SH-SY5Y (cell line): ENCODE results near the gene TEX52.

Experiments used
- GATA2 ChIP-seq: IDR thresholded peaks from 2 replicates; pipeline ENCODE4 v1.6.1; 2011; ENCODE audit warnings: mild to moderate bottlenecking, low read depth, low read length
- GATA3 ChIP-seq: IDR thresholded peaks from 2 replicates; pipeline ENCODE4 v1.6.1; 2011; ENCODE audit warnings: low read depth, mild to moderate bottlenecking, low read length, moderate library complexity

Gene TEX52

DNA sequence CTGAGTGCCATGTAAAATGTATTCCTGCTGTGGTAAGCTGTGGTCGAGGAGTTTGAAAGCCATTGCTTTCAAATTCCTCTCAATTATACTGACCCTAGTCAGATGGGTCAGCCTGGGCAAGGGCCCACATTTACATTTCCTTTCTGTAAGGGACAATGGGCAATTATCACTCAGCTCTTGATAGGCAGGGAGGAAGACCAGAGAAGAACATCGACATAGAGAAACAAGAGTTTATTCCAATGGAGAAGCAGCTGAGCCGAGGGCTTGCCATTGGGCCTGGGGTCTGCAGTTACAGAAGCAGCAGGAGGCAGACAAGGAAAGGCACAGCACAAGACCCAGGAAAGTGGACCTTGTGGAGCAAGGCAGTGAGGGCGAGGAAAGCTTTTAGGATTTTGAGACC, 31.7 kb downstream of the TEX52 start:
- TF ChIP-seq GATA3 (no peak), GATA2 (no peak)

DNA sequence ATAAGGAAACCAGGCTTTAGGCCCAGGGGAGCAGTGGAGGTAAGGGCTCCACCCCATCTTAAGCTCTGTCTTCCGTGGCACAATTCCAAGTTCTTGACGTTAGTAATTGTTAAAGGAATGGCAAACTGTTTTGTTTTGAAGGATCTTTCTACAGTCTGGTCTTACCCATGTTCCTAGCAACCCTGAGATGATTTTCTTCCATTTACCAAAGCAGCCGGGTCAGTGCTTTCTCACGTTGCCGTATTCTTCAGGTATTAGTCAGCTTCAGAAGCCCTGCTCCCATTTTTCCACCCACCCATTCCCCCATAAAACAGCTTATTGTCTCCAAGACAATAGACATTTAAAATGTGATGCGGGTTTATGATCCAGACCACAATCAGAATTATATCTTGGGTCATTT, 32.3 kb downstream of the TEX52 start:
- no peak for TF ChIP-seq GATA3
- TF ChIP-seq GATA2, result no peak

DNA sequence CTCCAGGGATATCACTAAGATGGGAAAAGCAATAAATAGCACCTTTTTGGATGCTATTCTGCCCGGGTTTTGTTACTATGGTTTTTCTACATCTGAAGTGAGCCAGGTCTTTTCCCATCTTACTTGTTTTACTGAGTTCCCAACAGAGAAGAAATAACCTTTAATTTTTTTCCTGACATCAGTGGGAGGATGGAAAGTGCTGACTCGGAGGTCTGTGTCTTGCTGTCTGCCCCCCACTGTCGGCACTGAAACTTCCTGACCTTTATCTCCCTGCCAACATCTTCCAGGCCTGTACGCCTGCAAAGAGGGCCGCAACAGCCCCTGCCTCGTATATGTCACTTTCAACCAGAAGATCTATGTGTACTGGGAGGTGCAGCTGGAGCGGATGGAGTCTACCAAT, 33.4 kb downstream of the TEX52 start:
- TF ChIP-seq GATA2 (no peak), GATA3 (no peak)

DNA sequence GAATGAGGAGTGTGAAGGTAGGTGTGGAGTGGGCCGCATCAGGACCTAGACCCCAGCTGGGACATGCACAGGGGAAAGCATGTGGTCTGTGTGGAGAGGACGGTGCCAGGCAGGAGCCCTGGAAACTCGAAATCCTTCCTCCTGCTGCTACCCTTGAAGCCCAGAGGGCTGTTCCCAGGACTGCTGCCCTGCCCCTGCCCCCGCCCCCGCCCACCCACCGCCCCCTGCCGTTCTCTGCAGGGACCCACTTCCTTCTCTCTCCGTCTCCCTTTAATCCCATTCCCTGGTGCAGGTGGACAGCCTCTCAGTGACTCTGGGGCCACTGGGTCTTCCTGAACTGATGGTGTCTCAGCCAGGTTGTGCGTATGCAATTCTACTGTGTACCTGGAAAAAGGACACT, 36.4 kb downstream of the TEX52 start:
- TF ChIP-seq GATA3 (no peak), GATA2 (no peak)

DNA sequence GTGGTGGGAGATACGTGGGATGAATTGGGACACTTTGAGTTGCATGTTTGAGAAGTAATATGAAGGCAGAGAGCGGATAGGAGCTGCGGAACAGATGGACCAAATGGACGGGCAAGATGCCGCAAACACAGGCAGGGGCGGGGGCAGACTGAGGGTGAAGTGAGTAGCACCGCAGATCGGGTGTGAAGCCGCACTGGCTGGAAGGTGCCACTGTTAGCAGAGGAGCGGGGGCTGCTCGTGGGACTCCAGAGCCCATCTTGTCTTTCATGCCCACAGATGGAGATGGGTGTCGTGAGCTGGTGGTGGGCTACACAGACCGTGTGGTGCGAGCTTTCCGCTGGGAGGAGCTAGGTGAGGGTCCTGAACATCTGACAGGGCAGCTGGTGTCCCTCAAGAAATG, 37.0 kb downstream of the TEX52 start:
- TF ChIP-seq GATA3, result no peak
- no peak for TF ChIP-seq GATA2

DNA sequence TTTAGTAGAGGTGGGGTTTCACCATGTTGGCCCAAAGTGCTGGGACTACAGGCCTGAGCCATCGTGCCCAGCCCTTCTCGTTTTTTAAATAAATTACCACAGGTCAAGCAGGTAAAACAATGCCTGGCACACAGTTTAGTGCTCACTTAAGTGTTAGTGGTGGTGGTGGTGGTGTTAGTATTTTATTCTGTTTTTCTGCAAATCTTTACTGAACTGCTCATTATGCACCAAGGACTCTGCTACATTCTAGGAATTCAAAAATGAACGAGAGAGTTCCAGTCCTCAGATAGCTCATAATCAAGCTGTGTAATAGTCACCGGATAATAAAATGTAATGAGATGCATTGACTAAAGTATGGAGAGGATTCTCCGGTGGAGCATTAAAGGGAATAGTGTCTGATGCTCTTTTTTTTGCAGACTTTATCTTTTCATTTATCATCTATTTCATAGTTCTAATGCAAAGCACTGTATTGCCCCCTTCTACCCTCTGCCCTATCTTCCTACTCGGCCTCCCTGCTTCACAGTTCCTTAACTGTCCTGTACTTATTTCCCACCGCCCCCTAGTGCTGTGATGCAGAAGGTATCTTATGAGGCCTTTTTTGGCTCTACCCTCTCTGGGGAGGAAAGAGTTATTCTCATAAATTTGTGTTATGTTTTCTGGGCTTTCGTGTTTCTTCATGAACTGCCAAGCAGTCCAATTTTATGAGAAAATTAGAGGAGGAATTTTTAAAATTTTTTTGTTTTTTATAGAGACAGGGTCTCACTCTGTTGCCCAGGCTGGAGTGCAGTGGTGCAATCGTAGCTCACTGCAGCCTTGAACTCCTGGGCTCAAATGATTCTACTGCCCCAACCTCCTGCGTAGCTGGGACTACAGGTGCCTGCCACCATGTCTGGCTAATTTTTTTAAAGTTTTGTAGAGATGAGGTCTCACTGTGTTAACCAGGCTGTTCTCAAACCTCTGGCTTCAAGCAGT, 43.3 kb downstream of the TEX52 start:
- TF ChIP-seq GATA3 (no peak), GATA2 (no peak)

DNA sequence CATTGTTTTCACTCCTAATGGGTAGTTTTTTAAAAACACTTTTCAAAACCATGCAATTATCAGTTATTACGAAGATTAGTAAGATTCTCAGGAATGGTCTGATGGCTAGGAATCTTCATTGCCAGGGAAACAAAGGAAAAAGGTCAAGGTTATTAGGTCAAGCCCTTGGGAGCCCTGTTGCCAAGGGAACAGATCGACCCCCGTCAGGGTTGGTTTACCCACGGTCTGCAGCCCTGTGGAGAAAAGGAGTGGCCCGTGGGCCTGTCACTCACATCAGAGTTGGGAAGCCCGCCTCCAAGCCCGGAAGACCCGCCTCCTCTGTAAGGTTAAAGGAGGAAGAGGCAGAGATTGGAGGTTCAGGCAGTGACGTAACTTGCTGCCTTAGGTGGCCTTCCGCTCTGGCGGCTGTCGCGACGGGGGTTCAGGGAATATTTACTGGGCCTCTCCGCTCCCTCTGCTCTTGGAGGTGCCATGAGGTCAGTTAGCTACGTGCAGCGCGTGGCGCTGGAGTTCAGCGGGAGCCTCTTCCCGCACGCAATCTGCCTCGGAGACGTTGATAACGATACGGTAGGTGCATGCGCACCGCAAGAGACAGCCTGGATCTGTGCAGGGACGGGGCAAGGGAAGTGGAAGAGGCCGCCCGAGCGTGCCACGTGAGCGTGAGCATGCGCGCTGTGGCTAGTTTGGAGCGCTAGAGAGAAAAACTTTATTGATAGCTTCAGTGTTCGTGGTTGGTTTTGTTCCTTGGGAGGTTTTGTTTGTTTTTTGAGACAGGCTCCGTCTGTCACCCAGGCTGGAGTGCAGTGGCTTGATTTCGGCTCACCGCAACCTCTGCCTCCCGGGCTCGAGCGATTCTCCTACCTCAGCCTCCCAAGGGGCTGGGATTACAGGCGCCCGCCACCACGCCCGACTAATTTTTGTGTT, 44.3 kb downstream of the TEX52 start, which contains the start of gene ITFG2:
Gene ITFG2 (plus strand): TSS at position 379 of the 924 bp plus-strand sequence. CDS start 93 bp downstream, at position 472.
- no peak; the same call in 1 of the 2 replicates for TF ChIP-seq GATA2
- TF ChIP-seq GATA3, result no peak

DNA sequence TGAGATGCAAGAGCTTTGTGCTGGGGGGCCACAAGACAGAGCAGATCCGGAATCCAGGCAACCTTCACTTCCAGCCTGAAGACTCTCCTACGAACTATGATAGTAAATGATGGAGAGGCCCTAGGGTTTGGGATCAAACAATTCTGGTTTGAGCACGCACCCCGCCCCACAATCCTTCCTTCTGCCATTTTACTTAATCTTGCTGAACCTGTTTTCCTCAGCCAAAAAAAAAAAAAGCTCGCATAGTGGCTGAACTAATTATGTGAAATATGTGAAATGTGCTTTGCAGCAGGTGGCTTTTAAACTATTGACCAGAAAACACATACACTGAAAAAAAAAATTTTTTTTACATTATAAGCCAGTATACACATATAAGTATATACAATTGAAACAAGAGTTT, 45.0 kb downstream of the TEX52 start:
- no peak for TF ChIP-seq GATA3
- TF ChIP-seq GATA2, result no peak

DNA sequence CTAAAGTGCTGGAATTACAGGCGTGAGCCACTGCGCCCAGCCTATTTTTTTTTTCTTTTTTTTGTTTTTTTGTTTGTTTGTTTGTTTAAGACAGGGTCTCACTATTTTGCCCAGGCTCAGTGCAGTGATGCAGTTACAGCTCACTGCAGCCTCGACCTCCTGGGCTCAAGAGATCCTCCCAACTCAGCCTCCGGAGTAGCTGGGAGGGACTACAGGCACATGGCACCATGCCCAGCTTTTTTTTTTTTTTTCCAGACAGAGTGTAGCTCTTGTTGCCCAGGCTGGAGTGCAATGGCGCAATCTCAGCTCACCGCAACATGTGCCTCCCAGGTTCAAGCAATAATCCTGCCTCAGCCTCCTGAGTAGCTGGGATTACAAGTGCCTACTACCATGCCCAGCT, 50.1 kb downstream of the TEX52 start:
- TF ChIP-seq GATA2 (no peak), GATA3 (no peak)

DNA sequence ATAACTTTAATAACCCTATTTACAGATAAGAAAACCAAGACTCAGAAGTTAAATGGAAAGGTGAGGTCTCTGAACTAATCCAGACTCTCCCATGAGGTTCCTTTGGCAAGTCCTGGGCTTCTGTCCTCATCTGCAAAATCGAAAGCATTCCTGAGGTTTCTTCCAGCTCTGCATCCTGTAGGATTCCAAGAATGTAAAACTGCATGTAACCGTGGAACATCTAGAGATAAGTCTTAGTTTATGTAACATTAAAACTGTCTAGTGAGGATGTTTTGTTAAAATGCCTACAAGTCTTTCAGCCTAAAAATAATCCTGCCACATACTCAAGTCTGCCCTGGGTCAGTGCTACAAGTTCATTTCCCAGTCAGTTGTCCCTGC, 51.7 kb downstream of the TEX52 start:
- TF ChIP-seq GATA3 (no peak), GATA2 (no peak)

DNA sequence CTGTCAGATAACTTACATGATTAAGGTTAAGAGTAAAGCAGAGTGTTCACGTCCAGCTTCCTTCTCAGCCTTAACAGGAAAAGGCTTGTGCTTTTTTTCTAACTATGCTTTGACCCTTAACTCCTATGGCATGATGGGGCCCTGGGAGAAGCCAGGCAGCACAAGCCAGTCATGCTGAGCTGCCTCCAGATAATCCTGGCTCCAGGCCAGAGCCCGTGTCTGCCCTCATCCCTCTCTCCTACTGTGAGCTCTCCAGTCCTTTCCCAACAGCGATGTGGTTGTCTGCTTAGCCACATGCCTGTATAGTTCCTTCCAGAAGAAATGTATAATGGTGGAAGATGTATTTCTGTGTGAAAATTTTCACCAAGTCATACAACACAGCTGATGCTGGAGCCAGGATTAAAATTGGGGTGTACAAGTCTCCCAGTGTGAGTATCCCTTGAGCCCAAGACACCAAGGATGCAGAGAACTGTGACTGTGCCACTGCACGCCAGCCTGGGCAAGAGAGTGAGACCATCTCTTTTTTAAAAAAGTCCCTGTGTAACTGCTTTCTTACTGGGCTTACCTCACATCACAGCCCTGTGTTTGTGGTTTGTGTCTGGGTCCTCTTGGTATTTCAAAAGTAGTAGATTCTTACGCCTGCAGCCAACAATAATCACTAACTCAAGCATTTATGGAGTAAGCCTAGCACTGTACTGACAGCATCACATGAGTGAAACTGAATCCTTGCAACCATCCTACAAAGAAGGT, 52.3 kb downstream of the TEX52 start:
- TF ChIP-seq GATA2, result no peak
- TF ChIP-seq GATA3, result no peak

DNA sequence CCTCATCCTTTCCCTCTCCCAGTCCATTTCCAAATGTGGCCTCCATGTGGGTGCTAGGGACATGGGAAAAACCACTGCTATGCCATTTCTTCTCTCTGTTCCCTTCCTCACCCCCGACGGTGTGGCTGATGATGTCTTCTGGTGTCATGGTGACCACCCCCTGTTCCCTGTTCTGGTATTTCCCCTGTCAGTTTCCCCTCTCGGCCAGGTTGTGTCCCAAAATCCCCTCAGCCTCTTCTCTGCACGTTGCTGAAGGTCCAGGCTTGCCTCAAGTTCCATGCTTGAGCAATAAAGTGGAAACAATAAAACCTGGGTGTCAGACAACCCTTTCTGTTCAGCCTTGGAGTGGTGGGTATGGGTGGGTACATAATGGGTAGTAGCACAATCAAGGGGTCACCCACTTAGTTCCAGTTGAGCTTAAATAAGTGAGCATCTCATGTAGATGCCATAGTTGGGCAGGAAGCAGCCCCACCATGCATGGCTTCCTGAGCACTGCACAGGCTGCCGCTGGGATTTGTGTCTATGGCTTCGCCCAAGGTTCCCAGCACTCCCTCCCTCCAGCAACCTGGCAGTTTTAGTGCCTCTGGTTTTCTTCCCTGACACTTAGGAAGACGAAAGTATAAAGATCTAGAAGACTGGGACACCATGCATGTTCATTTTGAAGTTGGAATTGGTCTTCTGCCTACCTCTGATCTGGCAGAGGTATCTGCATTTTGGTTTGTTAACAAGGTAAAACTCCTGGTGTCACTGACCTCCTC, 53.0 kb downstream of the TEX52 start:
- TF ChIP-seq GATA2, result no peak
- TF ChIP-seq GATA3, result no peak

DNA sequence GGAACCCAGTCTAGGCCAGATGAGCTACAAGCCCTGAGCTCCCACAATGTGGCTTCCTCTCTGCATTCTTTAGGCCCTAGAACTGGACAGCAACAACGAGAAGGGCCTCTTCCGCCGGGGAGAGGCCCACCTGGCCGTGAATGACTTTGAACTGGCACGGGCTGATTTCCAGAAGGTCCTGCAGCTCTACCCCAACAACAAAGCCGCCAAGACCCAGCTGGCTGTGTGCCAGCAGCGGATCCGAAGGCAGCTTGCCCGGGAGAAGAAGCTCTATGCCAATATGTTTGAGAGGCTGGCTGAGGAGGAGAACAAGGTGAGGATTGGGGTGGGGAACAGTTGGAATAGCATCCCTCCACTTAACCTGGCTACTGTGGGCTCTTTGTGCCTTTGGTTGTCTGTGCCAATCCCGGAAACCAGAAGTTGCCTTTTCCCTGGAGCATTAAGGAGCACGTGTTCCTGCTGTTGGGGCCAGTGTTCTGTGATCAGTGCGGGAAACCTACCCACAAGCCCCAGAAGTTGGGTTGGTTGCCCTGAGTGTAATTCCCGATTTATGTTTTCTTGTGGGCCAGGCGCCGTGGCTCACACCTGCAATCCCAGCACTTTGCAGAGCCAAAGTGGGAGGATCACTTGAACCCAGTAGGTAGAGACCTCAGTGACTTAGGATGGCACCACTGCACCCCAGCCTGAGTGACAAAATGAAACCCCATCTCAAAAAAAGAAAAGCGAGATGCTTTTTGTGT, 55.6 kb downstream of the TEX52 start:
- TF ChIP-seq GATA3, result no peak
- no peak for TF ChIP-seq GATA2
